HG02571 (cell line): ENCODE data around the gene CLEC18B.
"Not testable (repeated sequence)": the region's sequence is repeated elsewhere in the genome, so short reads cannot be mapped to it uniquely, and the experiment has no call there.

Experiments
- ATAC-seq: cut with Tn5 transposase; IDR thresholded peaks from one replicate; pipeline ENCODE4 v1.9.1; 2021; ENCODE audit warnings: mild to moderate bottlenecking, moderate library complexity; ENCODE audit not compliant: unreplicated experiment

CLEC18B gene

DNA sequence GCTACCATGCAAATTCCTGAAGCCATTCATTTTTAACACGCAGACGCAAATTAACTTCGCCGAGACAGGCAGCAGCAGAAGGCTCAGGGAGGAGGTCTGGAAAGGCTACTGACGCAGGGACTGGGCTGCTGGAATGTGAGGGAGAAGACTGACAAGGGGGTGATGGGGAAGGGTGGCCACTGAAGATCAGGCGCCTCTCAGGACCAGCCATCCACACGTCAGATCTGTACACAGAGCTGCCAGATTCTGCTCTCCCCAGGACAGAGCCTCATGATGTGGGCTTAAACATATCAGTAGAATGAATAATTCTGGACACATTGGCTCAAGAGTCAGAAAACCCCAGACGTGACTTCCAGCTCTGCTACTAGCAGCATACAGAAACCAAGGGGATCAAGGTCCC is 25.6 kb upstream of the CLEC18B start:
- no peak for ATAC-seq

DNA sequence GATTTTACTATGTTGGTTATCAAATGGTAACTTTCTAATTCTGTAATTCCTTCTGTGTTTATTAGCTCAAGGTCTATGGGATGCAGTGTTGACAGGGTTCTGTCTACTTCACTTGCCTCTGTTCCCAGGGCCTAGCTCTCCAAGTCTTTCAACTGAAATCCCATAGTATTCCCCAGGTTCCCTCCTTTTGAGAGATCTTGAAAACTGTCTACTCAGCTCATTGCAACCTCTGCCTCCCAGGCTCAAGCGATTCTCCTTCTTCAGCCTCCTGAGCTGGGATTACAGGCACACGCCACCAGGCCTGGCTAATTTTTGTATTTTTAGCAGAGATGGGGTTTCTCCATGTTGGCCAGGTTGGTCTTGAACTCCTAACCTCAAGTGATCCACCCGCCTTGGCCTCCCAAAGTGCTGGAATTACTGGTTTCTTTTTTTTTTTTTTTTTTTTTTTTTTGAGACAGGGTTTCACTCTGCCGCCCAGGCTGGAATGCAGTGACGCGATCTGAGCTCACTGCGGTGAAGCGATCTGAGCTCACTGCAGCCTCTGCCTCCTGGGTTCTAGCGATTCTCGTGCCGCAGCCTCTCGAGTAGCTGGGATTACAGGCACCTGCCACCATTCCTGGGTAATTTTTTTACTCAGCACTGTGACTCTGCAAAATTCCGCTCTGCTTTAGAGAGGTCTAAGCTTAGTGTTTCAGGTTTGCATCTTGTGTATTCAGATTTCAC is 22.5 kb upstream of the CLEC18B start:
- not testable (repeated sequence) for ATAC-seq

- ATAC-seq = no peak
Measured at GRCh38 chr16:74439685-74440084, 18.4 kb upstream of the CLEC18B start.

- ATAC-seq = no peak
Measured at GRCh38 chr16:74438492-74438979, 17.3 kb upstream of the CLEC18B start.

GRCh38 chr16:74431516-74431915 is 10.2 kb upstream of the CLEC18B start:
- no peak for ATAC-seq

GRCh38 chr16:74430036-74430712 is 8.9 kb upstream of the CLEC18B start:
- ATAC-seq = not testable (repeated sequence)

- ATAC-seq = not testable (repeated sequence)
Measured at GRCh38 chr16:74428493-74428892, 7.2 kb upstream of the CLEC18B start.

DNA sequence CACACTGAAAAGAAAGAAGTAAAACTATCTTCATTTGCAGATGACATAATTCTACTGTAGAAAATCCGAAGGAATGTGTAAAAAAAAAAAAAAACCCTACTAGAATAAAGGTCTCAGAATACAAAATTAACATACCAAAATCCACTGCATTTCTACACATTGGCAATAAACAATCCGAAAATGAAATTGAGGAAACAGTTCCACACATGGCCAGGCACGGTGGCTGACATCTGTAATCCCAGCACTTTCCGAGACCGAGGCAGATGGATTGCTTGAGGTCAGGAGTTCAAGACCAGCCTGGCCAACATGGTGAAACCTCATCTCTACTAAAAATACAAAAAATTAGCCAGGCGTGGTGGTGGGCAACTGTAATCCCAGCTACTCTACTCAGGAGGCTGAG is 4.5 kb upstream of the CLEC18B start:
- not testable (repeated sequence) for ATAC-seq

DNA sequence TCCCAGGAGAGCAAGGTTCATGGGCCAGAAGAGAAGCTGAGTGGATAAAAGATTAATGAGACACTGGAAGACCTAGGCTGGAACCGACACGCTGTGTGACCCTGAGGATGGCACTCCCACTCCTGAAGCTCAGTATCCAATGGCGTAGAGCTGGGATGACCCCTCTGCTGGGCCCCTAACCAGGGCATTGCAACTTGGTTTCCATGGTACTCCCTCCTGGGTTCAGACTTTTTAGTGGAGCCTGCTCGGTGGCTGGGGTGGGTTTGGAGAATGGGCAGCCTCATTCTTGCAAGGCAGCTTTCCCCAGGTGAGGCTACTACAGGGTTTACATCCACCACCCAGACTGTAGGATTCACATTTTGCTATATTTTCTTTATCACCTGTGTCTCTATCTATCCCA is 2.4 kb upstream of the CLEC18B start:
- not testable (repeated sequence) for ATAC-seq

DNA sequence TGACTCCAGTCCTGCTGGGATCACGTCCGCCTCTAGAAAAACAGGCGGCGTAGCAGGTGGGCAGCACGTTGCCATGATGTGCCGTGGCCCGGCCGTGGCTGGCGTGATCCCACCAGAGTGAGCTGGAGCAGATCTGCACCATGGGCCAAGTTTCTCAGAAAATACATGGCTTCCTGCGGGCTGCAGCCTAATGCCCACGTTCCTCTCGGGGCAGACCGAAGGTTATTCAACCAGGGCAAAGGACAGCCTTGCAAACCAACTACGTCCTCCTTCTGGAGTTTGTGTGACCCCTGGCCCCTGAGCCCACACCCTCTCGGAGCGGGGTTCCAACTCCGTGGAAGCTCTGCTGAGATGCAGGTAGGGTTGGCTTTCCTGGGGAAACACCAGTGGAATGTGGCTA is 808 bp upstream of the CLEC18B start:
- not testable (repeated sequence) for ATAC-seq

DNA sequence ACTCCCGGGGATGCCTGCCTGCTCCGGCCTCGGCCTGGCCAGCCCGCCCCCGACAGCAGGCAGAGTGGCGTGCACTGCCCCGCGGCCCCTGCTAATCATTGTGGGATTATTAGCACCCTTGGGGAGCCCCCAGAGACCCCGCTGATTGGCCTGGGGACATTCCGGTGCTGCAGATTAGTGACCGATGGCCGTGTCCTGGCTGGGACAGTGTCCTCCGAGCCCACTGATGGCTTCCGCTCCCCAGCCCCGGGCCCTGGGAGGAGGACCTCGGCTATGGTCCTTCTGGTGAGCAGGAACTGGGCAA is 156 bp upstream of the CLEC18B start:
- ATAC-seq = not testable (repeated sequence)

GRCh38 chr16:74419811-74420210 is 1.5 kb downstream of the CLEC18B start:
- not testable (repeated sequence) for ATAC-seq

DNA sequence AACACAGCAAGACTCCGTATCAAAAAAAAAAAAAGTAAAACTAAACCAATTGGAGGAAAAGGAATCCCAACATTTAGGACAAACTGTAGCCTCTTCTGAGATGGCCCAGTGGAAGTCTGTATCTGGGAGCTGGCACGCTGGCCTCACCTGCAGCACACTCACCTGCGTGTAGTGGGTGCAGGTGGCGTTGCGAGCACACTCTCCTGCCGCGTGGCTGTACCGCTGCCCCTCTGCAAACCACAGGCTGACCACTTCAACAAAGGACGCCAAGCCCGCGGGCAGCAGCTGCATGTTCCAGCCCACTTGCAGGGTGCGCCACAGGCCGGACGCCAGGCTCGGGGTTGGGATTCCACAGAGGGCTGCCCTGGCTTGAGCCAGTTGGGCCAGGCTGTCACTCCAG is 3.4 kb downstream of the CLEC18B start:
- not testable (repeated sequence) for ATAC-seq

GRCh38 chr16:74413920-74414319 is 7.4 kb downstream of the CLEC18B start:
- not testable (repeated sequence) for ATAC-seq

DNA sequence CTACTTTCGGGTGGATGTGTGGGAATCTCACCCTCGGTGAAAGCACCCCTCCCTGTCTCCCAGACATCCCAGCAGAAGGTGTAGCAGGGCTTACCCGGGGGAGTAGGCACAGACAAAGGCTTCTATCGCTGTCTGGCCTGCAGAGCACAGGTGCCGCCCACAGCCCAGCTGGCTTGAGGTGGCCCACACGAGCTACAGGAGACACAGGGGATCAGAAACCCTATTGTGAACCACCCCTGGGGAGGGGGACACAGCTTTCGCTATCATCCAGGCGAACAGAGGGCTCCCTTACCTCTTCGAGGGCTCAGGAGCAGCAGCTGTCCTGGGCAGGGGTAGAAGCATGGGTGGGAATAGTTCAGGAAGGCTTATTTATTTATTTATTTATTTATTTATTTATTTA is 7.8 kb downstream of the CLEC18B start:
- not testable (repeated sequence) for ATAC-seq

- not testable (repeated sequence) for ATAC-seq
Measured at GRCh38 chr16:74412775-74413390, 8.4 kb downstream of the CLEC18B start.

- not testable (repeated sequence) for ATAC-seq
Measured at GRCh38 chr16:74412138-74412774, 9.0 kb downstream of the CLEC18B start.

GRCh38 chr16:74410981-74411380 is 10.3 kb downstream of the CLEC18B start:
- not testable (repeated sequence) for ATAC-seq

DNA sequence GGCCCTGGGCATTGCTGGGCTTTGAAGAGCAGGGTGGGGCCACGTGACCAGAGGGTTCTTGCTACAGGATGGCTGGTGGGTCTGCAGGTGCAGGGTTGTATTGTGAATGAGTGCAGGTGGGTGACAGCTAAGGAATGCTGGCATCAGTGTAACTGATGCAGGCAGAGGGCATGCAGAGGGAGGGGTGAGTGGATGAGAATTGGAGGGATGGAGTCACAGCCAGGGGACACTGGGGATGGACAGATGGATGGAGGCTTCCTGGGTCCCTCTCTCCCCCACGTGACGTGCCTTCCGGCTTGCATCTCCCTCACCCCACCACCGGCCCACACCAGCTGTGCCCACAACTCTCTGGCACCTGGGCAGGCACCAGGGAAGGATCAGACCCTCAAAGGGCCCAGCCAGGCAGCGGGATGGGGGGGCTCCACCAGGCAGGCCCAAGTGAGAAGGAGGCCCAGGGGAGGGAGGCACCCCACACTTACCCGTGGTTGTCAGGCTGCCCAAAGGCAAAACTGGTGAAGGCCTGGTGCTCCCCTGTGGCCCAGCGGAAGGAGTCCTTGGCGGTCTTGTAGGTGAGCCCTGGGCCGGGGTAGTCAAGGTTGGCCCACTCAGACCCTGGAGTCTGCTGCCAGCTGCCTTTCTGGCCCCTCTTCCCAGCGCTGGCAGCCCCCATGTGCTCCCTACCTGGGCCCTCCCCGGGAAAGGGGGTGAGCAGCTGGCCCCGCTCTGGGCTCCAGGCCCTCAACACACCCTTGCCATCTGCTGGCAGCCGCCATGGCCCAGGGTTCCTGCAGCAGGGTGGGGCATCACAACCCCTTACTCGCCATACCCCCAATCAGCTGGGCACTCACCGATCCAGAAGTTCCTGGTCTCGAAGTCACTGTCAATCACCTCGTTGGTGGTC is 11.0 kb downstream of the CLEC18B start:
- ATAC-seq = not testable (repeated sequence)

GRCh38 chr16:74409185-74409981 is 11.9 kb downstream of the CLEC18B start:
- ATAC-seq = not testable (repeated sequence)
